Measurements from ENCODE around the gene CHMP1B.
A peak's percentile ranks its signal among the peaks of the same experiment; 100 is the strongest.

Gene CHMP1B, protein sequence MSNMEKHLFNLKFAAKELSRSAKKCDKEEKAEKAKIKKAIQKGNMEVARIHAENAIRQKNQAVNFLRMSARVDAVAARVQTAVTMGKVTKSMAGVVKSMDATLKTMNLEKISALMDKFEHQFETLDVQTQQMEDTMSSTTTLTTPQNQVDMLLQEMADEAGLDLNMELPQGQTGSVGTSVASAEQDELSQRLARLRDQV

DNA sequence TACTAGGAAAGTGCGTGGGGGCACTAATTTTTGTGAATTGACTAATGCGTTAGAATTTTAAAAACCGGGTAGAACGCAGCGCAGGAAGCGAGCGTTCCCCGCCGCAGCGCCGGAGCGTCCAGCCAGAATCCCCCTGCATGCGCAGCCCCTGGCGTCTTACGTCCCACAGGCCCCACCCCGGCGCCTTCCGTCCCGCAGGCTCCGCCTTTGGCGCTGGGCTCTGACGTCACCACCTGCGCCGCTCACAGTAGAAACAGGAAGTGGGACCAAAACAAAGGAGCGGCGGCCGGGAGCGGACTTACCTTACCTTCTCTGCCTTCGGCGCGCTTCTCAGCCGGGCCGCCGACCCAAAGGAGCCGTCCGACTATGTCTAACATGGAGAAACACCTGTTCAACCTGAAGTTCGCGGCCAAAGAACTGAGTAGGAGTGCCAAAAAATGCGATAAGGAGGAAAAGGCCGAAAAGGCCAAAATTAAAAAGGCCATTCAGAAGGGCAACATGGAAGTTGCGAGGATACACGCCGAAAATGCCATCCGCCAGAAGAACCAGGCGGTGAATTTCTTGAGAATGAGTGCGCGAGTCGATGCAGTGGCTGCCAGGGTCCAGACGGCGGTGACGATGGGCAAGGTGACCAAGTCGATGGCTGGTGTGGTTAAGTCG is at the start of gene CHMP1B:
Gene CHMP1B (plus strand): TSS at position 268 of the 660 bp plus-strand sequence. CDS start 99 bp downstream, at position 367.
- peak; percentile 95 for DNase-seq (ENCODE audit: low read depth in 2 of 2)

DNA sequence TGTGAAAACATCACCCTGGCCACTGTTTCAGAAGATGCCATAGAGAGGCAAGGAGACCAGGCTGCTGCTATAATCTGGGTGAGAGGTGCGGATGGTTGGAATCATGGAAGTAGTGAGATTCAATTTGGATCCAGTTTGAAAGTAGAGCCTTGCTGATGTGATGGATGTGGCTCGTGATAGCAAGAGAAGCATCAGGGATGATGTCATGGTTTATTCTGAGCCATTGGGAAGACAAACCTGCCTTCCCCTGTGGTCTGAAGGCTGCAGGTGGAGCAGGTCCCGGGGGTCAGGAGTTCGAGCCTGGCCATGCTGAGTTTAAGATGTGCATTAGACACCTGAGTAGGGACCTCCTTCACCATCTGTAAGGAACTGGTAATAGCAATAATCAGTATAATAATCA is 49.6 kb upstream of the CHMP1B start:
- no peak for DNase-seq (ENCODE audit: low read depth in 2 of 2)

GRCh38 chr18:11802158-11802557 is 49.1 kb upstream of the CHMP1B start:
- no peak for DNase-seq (ENCODE audit: low read depth in 2 of 2)

DNA sequence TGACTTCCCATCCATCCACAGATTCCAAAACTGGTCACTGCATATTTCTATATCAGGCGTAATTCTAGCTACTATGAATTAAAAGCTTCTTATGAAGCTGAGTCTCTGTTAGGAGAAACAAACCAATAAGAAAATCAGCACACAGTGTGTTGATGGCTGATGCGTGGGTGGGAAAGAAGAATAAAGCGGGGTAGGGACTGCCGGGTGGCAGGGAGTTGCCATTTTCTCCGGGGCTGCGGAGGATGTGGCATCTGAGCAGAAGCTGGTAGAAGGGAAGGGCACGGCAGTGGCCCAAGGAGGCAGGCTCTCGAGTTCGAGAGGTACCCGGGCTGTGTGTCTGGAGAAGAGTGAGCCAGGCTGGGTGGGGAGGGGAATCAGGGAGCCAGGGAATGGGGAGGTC is 48.6 kb upstream of the CHMP1B start:
- DNase-seq (ENCODE audit: low read depth in 2 of 2) = no peak

- DNase-seq (ENCODE audit: low read depth in 2 of 2) = no peak
Observed at GRCh38 chr18:11807233-11807632, 44.0 kb upstream of the CHMP1B start.

DNA sequence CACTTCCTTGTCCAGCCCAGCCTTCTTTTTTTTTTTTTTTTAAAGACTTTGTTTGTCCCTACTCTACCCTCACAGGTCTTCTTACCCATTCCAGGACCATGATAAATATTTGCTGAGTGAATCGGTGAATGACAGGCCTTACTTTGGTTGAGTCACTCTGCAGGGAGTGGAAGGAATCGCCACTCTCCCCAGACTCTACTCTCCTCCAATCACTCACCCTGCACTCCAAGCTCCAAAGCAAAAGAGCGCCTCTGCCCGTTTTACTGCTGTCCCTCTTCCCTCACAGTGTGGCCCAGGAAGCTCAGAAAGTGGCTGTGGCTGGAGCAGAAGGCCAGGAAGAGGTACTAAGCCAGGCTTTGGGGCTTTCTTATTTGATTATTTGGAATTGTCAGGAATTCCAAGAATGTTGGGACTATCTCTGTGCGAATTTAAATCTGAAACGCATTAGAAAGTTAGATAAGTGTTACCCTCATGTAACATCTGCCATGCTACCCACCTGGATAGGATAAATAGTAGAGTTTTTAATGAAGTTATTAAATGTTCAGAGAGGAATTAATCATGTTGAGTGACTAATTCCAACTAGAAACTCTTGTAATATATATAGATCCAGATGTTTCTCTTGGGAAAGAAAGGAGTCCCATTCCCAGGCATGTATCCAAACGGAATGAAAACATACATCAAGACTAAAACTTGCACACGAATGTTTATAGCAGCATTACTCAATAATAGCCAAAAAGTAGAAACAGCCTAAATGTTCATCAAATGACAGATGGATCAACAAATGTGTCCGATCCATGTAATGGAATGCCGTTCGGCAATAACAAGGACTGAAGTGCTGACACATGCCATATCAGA is 43.0 kb upstream of the CHMP1B start:
- DNase-seq (ENCODE audit: low read depth in 2 of 2) = no peak

DNA sequence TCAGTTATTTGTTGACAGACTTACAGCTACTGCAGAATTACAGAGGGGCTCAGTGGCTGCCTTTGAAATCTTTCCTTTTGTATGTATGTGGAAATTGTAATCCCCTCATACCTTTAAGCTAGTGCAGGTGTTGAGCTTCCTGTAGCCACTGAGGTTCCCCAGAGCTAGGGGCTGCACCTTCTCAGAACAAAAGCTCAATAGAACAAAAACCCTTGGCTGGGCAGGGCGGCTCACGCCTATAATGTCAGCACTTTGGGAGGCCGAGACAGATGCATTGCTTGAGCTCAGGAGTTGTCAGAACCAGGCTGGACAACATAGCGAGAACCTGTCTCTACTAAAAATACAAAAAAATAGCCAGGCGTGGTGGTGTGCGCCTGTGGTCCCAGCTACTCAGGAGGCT is 41.3 kb upstream of the CHMP1B start:
- DNase-seq (ENCODE audit: low read depth in 2 of 2) = no peak

GRCh38 chr18:11810379-11810778 is 40.8 kb upstream of the CHMP1B start:
- no peak for DNase-seq (ENCODE audit: low read depth in 2 of 2)

DNA sequence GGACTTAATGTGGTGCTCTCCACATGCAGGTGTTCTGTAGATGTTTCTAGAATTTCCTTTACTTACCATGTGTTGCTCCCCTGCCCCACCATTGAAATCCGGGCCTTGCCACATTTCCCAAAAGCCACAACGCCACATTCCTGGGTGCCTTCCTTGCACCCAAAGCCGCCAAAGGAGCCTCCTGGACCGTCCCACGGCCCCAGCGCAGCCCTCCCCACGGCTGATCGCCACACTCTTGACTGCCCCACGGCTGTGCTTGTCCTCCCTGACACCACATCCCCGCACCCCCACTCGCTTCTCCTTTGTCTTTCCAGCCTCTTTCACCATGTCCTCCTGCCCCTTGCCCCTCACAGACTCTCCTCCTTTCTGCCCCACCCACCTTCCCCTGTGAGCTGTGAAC is 40.2 kb upstream of the CHMP1B start:
- DNase-seq (ENCODE audit: low read depth in 2 of 2) = no peak

- DNase-seq (ENCODE audit: low read depth in 2 of 2) = no peak
Observed at GRCh38 chr18:11817229-11817628, 34.0 kb upstream of the CHMP1B start.

GRCh38 chr18:11818486-11819203 is 32.6 kb upstream of the CHMP1B start:
- DNase-seq (ENCODE audit: low read depth in 2 of 2) = peak in 1 of 2 donors; percentile 13

- DNase-seq (ENCODE audit: low read depth in 2 of 2) = no peak
Observed at GRCh38 chr18:11819938-11820337, 31.3 kb upstream of the CHMP1B start.

DNA sequence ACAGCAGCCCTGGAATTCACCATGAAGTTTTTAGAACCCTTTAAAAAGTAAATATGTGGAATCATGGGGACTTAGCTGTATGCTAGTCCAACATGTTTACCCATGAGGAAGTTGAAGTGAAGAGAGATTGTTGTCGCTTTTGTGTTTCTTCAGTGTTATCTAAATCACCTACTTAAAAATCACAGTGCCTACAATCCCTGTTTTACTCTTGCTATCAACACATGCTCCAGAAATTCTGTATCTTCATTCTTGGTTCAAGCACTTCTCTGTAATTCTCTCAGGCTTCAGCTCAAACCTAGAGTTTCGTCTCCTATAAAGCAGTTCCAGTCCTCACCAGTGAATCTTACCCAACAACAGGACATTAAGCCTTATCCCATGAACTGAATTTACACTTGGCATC is 30.5 kb upstream of the CHMP1B start:
- DNase-seq (ENCODE audit: low read depth in 2 of 2) = no peak

- no peak for DNase-seq (ENCODE audit: low read depth in 2 of 2)
Observed at GRCh38 chr18:11821208-11821607, 30.0 kb upstream of the CHMP1B start.

DNA sequence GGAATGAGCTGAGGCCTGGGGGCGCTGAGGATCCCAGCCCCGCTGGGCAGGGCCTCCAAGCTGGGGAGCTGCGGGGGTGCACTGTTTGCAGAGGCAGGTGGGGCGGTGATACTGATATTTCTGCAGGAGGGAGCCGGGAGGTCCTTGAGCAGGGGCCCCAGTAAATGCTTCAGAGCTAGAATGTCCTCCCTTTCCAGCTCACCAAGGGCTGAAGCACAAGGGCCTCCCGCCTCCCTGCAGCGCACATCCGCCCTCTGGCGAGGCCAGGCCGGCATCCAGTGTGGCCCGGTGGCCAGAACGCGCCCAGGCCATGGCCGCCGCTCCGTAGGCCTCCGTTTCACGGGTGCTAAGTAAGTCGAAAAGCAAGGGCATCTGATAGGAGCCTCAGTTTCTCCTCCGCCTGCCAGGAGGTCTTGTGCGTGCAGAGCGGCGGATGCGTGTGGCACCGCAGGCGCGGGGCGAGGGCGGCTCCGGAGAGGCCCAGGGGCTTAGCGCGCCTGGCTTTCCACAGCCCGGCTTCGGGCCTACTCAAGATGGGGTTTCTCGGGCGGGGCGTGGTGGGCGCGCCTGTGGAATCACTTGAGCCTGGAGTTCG is 29.5 kb upstream of the CHMP1B start:
- no peak for DNase-seq (ENCODE audit: low read depth in 2 of 2)

GRCh38 chr18:11823545-11823944 is 27.7 kb upstream of the CHMP1B start:
- no peak for DNase-seq (ENCODE audit: low read depth in 2 of 2)

- no peak for DNase-seq (ENCODE audit: low read depth in 2 of 2)
Observed at GRCh38 chr18:11826836-11827235, 24.4 kb upstream of the CHMP1B start.

DNA sequence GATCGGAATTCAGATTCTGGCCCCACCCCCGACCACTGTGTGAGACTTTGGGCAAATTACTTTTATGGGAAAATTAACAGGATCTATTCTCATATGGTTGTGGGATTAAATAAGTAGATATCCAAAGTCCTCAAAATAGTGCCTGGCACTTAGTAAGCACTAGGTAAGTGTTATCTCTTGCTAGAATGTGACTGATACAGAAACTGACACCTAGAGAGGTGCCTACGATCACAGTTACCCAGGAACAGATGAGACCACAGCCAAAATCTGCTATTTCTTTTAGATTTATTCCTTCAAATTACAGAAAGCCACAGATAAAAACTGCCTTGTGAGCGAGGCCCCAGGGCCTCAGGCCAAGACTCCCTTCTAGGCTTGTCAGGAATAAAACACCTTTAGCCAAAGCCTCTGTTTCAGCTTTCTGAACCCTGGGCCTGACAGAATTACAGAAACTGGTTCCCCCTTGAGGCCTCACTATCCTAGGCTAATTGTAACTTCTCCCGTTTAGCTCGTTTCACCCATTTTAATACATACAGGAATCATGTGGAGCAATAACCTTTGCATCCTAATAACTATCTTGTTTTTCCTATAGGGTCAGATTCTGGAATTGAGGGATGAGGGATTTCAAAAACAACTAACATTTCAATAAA is 22.3 kb upstream of the CHMP1B start:
- no peak for DNase-seq (ENCODE audit: low read depth in 2 of 2)

GRCh38 chr18:11830585-11830984 is 20.6 kb upstream of the CHMP1B start:
- DNase-seq (ENCODE audit: low read depth in 2 of 2) = no peak

DNA sequence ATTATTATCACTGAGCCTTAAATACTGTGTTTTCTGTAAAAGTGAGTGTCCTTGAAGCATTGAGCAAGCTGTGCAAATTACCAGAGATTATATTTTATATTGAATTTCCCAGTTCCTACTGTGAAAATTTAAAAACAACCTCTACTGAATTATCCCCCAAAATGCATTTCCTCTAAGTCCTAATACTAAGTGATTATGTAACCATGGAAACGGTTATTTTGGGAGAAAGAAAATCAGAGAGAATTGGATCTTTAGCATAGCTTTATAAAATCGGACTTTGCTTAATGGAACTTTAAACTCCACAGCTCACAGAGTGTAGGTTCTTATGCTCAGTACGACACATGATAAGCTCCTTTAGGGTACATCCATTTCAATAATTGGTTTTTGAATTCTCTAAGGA is 19.3 kb upstream of the CHMP1B start:
- no peak for DNase-seq (ENCODE audit: low read depth in 2 of 2)

GRCh38 chr18:11834772-11835171 is 16.4 kb upstream of the CHMP1B start:
- DNase-seq (ENCODE audit: low read depth in 2 of 2) = no peak

Measured in stimulated activated CD8-positive, alpha-beta memory T cell treated with anti-CD3 and anti-CD28 coated beads, Interleukin-7, amount 100 ng/mL, for 4 hours (primary cell).